GM12878 (cell line): ENCODE measurements around the gene FMN2.

Source experiments
- CHD2 ChIP-seq: IDR thresholded peaks from 2 replicates; pipeline ENCODE4 v1.6.1; 2011; ENCODE audit warnings: low read depth, low read length, improper control_type of control experiment, borderline replicate concordance
- GABPA ChIP-seq: IDR thresholded peaks from 2 replicates; pipeline ENCODE4 v1.6.1; 2014; ENCODE audit warnings: antibody characterized with exemption, low read depth, mild to moderate bottlenecking, inconsistent platforms
- SMC3 ChIP-seq: IDR thresholded peaks from 2 replicates; pipeline ENCODE4 v1.6.1; 2011; ENCODE audit warnings: low read length, improper control_type of control experiment, borderline replicate concordance
- SPI1 ChIP-seq: IDR thresholded peaks from 2 replicates; pipeline ENCODE4 v1.6.1; 2011; ENCODE audit warnings: low read depth, mild to moderate bottlenecking, low read length, moderate library complexity, borderline replicate concordance; ENCODE audit not compliant: insufficient read depth
- TF ChIP-seq, protein P1 (sequence below), 3 experiments: IDR thresholded peaks in 2 of 3; conservative IDR thresholded peaks in 1 of 3; 2 replicates each; pipeline ENCODE4 v1.5.1; 2011; ENCODE audit warnings: low read depth in 3 of 3, low read length in 3 of 3, mild to moderate bottlenecking in 3 of 3, control low read depth in 2 of 3, moderate library complexity in 2 of 3, inconsistent platforms in 1 of 3, mixed read lengths in 1 of 3; ENCODE audit not compliant: control insufficient read depth in 2 of 3, insufficient read depth in 1 of 3; ENCODE audit errors: extremely low read depth in 1 of 3
- TF ChIP-seq, protein P2 (sequence below): fragments of 450-650 bp; IDR thresholded peaks from 2 replicates; pipeline ENCODE4 v1.6.1; 2014; ENCODE audit warnings: mild to moderate bottlenecking
- TF ChIP-seq, protein P3 (sequence below): IDR thresholded peaks from 2 replicates; pipeline ENCODE4 v1.6.1; 2011; ENCODE audit warnings: low read depth, mild to moderate bottlenecking, low read length, moderate library complexity, borderline replicate concordance; ENCODE audit errors: extremely low read depth

DNA sequence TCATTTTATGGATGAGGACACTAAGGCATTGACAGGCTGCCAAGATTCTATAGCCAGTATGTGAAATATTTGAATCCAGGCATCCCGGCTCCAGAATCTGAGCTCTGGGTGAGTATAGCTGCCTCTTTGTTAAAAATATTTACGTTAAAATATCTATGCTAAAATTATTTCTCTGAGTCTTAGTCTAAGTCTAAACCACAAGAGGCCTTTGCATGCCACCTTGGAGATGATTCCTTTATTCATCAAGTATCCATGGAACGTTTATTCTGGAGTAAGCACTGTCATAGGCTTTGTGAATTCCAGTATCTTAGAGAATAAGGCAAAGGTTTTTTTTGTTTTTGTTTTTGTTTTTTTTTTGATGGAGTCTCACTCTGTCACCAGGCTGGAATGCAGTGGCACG, 403.9 kb downstream of the FMN2 start:
- TF ChIP-seq, protein P1, sequence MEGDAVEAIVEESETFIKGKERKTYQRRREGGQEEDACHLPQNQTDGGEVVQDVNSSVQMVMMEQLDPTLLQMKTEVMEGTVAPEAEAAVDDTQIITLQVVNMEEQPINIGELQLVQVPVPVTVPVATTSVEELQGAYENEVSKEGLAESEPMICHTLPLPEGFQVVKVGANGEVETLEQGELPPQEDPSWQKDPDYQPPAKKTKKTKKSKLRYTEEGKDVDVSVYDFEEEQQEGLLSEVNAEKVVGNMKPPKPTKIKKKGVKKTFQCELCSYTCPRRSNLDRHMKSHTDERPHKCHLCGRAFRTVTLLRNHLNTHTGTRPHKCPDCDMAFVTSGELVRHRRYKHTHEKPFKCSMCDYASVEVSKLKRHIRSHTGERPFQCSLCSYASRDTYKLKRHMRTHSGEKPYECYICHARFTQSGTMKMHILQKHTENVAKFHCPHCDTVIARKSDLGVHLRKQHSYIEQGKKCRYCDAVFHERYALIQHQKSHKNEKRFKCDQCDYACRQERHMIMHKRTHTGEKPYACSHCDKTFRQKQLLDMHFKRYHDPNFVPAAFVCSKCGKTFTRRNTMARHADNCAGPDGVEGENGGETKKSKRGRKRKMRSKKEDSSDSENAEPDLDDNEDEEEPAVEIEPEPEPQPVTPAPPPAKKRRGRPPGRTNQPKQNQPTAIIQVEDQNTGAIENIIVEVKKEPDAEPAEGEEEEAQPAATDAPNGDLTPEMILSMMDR (IDR thresholded peaks at IDR 0.05 in 2 of 3, conservative IDR thresholded peaks at IDR 0.05 in 1 of 3; ENCODE audit: control insufficient read depth in 2 of 3, extremely low read depth in 1 of 3, insufficient read depth in 1 of 3, low read depth in 3 of 3, low read length in 3 of 3), result no peak
- no peak for TF ChIP-seq SMC3
- TF ChIP-seq, protein P2, sequence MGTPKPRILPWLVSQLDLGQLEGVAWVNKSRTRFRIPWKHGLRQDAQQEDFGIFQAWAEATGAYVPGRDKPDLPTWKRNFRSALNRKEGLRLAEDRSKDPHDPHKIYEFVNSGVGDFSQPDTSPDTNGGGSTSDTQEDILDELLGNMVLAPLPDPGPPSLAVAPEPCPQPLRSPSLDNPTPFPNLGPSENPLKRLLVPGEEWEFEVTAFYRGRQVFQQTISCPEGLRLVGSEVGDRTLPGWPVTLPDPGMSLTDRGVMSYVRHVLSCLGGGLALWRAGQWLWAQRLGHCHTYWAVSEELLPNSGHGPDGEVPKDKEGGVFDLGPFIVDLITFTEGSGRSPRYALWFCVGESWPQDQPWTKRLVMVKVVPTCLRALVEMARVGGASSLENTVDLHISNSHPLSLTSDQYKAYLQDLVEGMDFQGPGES, result no peak
- TF ChIP-seq CHD2, result no peak
- TF ChIP-seq GABPA, result no peak
- TF ChIP-seq, protein P3, sequence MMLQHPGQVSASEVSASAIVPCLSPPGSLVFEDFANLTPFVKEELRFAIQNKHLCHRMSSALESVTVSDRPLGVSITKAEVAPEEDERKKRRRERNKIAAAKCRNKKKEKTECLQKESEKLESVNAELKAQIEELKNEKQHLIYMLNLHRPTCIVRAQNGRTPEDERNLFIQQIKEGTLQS, result no peak
- TF ChIP-seq SPI1, result no peak
